H9 (cell line): ENCODE data around the gene TAF1L. TPM values are rescaled to one million over a fixed set of nuclear protein-coding genes. Genes with fewer than 3 reads are reported as not detected.

Experiments used
- DNase-seq: peaks from one replicate; pipeline ENCODE4 v3.0.0-alpha.2; 2017
- H2AFZ ChIP-seq: one replicate; pipeline ENCODE4 v1.6.1; 2013; ENCODE audit warnings: mild to moderate bottlenecking, low read length, control low read depth, moderate library complexity
- H2AK5ac ChIP-seq: 2 replicates; pipeline ENCODE4 v1.6.1; 2013; ENCODE audit warnings: low read length, control low read depth, mixed read lengths; ENCODE audit not compliant: insufficient read length
- H2BK120ac ChIP-seq: one replicate; pipeline ENCODE4 v1.6.1; 2013; ENCODE audit warnings: low read depth, mild to moderate bottlenecking, low read length, control low read depth, inconsistent platforms; ENCODE audit not compliant: poor library complexity, severe bottlenecking
- H2BK12ac ChIP-seq: 2 replicates; pipeline ENCODE4 v1.6.1; 2013; ENCODE audit warnings: low read length, control low read depth, mixed read lengths, low read depth; ENCODE audit not compliant: insufficient read length
- H2BK15ac ChIP-seq: 2 replicates; pipeline ENCODE4 v1.6.1; 2013; ENCODE audit warnings: low read depth, low read length, control low read depth
- H2BK20ac ChIP-seq: one replicate; pipeline ENCODE4 v1.6.1; 2013; ENCODE audit warnings: low read depth, mild to moderate bottlenecking, low read length, control low read depth, inconsistent platforms; ENCODE audit not compliant: poor library complexity, severe bottlenecking
- H2BK5ac ChIP-seq: 2 replicates; pipeline ENCODE4 v1.6.1; 2013; ENCODE audit warnings: low read length, control low read depth, mixed read lengths; ENCODE audit not compliant: insufficient read length
- H3K14ac ChIP-seq: 2 replicates; pipeline ENCODE4 v1.6.1; 2013; ENCODE audit warnings: low read length, control low read depth; ENCODE audit not compliant: insufficient read depth
- H3K18ac ChIP-seq: 2 replicates; pipeline ENCODE4 v1.6.1; 2013; ENCODE audit warnings: low read depth, mild to moderate bottlenecking, mixed read lengths, low read length, control low read depth; ENCODE audit not compliant: insufficient read length
- H3K23ac ChIP-seq: 2 replicates; pipeline ENCODE4 v1.6.1; 2013; ENCODE audit warnings: low read length, control low read depth, mixed read lengths, low read depth; ENCODE audit not compliant: insufficient read length
- H3K23me2 ChIP-seq: 2 replicates; pipeline ENCODE4 v1.6.1; 2013; ENCODE audit warnings: low read depth, mild to moderate bottlenecking, mixed read lengths, low read length, control low read depth; ENCODE audit not compliant: insufficient read length, poor library complexity, severe bottlenecking
- H3K27ac ChIP-seq: 2 replicates; pipeline ENCODE4 v1.5.1; 2013; ENCODE audit warnings: low read length, control low read depth, mixed read lengths, low read depth; ENCODE audit not compliant: insufficient read length
- H3K27me3 ChIP-seq: 2 replicates; pipeline ENCODE4 v1.6.1; 2013; ENCODE audit warnings: low read length, control low read depth, inconsistent platforms; ENCODE audit not compliant: insufficient read depth
- H3K4ac ChIP-seq: 2 replicates; pipeline ENCODE4 v1.6.1; 2013; ENCODE audit warnings: low read depth, mild to moderate bottlenecking, control low read depth, inconsistent platforms, low read length, moderate library complexity
- H3K4me1 ChIP-seq: 2 replicates; pipeline ENCODE4 v1.6.1; 2013; ENCODE audit warnings: low read length, control low read depth, inconsistent platforms; ENCODE audit not compliant: insufficient read depth
- H3K4me2 ChIP-seq: 2 replicates; pipeline ENCODE4 v1.6.1; 2013; ENCODE audit warnings: low read length, control low read depth, mixed read lengths; ENCODE audit not compliant: insufficient read length, insufficient read depth
- H3K56ac ChIP-seq: 2 replicates; pipeline ENCODE4 v1.6.1; 2013; ENCODE audit warnings: low read depth, mild to moderate bottlenecking, mixed read lengths, low read length, control low read depth; ENCODE audit not compliant: insufficient read length
- H3K79me1 ChIP-seq: 2 replicates; pipeline ENCODE4 v1.6.1; 2013; ENCODE audit warnings: low read depth, mild to moderate bottlenecking, moderate library complexity, low read length, control low read depth, inconsistent platforms; ENCODE audit not compliant: insufficient read depth, poor library complexity, severe bottlenecking
- H3K79me2 ChIP-seq: 2 replicates; pipeline ENCODE4 v1.6.1; 2013; ENCODE audit warnings: low read length, control low read depth, inconsistent platforms; ENCODE audit not compliant: insufficient read depth
- H3K9ac ChIP-seq: 2 replicates; pipeline ENCODE4 v1.6.1; 2013; ENCODE audit warnings: low read length, control low read depth, mixed read lengths; ENCODE audit not compliant: insufficient read length; ENCODE audit errors: extremely low read depth
- H3K9me3 ChIP-seq: one replicate; pipeline ENCODE4 v1.6.1; 2013; ENCODE audit warnings: low read depth, low read length, inconsistent platforms; ENCODE audit not compliant: control insufficient read depth
- H3T11ph ChIP-seq: one replicate; pipeline ENCODE4 v1.6.1; 2013; ENCODE audit warnings: mild to moderate bottlenecking, low read length, control low read depth, inconsistent platforms
- H4K20me1 ChIP-seq: one replicate; pipeline ENCODE4 v1.6.1; 2013; ENCODE audit not compliant: control insufficient read depth, insufficient read length, insufficient read depth
- H4K5ac ChIP-seq: 2 replicates; pipeline ENCODE4 v1.6.1; 2013; ENCODE audit warnings: low read depth, mild to moderate bottlenecking, mixed read lengths, low read length, control low read depth; ENCODE audit not compliant: insufficient read length
- H4K8ac ChIP-seq: replicated peaks from 2 replicates; pipeline ENCODE4 v1.6.1; 2013; ENCODE audit warnings: low read length, control low read depth, mixed read lengths, low read depth; ENCODE audit not compliant: insufficient read length
- H4K91ac ChIP-seq: 2 replicates; pipeline ENCODE4 v1.6.1; 2013; ENCODE audit warnings: low read depth, mild to moderate bottlenecking, moderate library complexity, mixed read lengths, low read length, control low read depth; ENCODE audit not compliant: insufficient read length
- H3K27ac Mint-ChIP-seq, 3 experiments: 2 replicates in 2 of 3; 3 replicates in 1 of 3; pipeline ENCODE4 v1.8.0; 2020 to 2021; ENCODE audit warnings: mixed read lengths in 3 of 3, mild to moderate bottlenecking in 1 of 3, moderate library complexity in 1 of 3
- H3K27me3 Mint-ChIP-seq: 2 replicates; pipeline ENCODE4 v1.8.0; 2021; ENCODE audit warnings: low read depth, mild to moderate bottlenecking, moderate library complexity, mixed read lengths
- H3K36me3 Mint-ChIP-seq, 3 experiments: 2 replicates in 2 of 3; 3 replicates in 1 of 3; pipeline ENCODE4 v1.8.0; 2020 to 2021; ENCODE audit warnings: low read depth in 3 of 3, mixed read lengths in 3 of 3; ENCODE audit not compliant: insufficient read depth in 1 of 3
- H3K4me1 Mint-ChIP-seq, 2 experiments: 2 replicates each; pipeline ENCODE4 v1.8.0; 2020; ENCODE audit warnings: mixed read lengths in 2 of 2
- H3K4me3 Mint-ChIP-seq, 2 experiments: 2 replicates in 1 of 2; 3 replicates in 1 of 2; pipeline ENCODE4 v1.8.0; 2020 to 2021; ENCODE audit warnings: mild to moderate bottlenecking in 2 of 2, mixed read lengths in 2 of 2, moderate library complexity in 1 of 2
- H3K9me3 Mint-ChIP-seq, 2 experiments: 2 replicates in 1 of 2; 3 replicates in 1 of 2; pipeline ENCODE4 v1.8.0; 2020; ENCODE audit warnings: mild to moderate bottlenecking in 2 of 2, mixed read lengths in 2 of 2, moderate library complexity in 1 of 2
- CTCF ChIP-seq: fragments of 200-600 bp; sonication (generic); conservative IDR thresholded peaks from 3 replicates; pipeline ENCODE4 v1.8.0; 2021; ENCODE audit warnings: antibody characterized with exemption, mild to moderate bottlenecking
- WGBS: extraction: QIAGEN DNeasy Blood & Tissue Kit; methylation state at CpG from one replicate; pipeline ENCODE4 v1.1.7; 2013; ENCODE audit warnings: missing lambda C conversion rate, low lambda C conversion rate, mixed read lengths; ENCODE audit not compliant: insufficient read length; ENCODE audit errors: extremely low coverage; 5-methylcytosine and 5-hydroxymethylcytosine counted together
- total RNA-seq: library from RNA; stranded (reverse); gene quantifications from 2 replicates; pipeline ENCODE4 v1.2.1, GENCODE V29; 2021

The TAF1L gene
- total RNA-seq, 1 experiment from 2014 or later = not detected

DNA sequence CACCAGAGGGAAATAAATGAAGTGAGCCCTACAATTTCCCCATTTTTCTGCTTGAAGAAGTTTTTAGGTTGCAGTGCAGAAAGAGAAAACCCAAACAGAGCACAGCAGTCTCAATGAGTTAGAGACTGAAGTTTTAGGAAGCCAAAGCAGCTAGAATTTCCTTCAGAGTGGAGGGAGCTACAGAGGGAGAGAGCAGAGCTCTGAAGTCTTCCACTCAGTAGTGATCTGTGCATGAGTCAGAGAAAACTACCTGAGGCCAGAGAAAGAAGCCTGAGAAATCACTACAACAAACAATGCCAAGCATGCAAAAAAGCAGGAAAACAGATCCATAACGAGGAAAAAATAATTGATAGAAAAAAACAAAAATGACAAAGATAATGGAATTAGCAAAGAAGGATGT is 44.6 kb downstream of the TAF1L start:
- no peaks in the 10 kb centered on the region for H3K4me1 Mint-ChIP-seq
- WGBS = no CpG with 5 or more reads among the region's 1 CpG

More for the DNA sequence above, 44.6 kb downstream of the TAF1L start:
- Histone ChIP-seq H2BK15ac (no peak overlapping the region), H4K20me1 (no peaks in the 10 kb centered on the region), H2AK5ac (no peak overlapping the region), H4K5ac (no peak overlapping the region), H2BK5ac (no peak overlapping the region), H3K18ac (no peak overlapping the region), H3K23me2 (no peaks in the 10 kb centered on the region), H3K4me1 (no peaks in the 10 kb centered on the region), H3K79me2 (no peaks in the 10 kb centered on the region), H3K14ac (no peak overlapping the region), H3T11ph (no peak overlapping the region), H2AFZ (no peak overlapping the region), H2BK12ac (no peak overlapping the region), H3K9me3 (no peaks in the 10 kb centered on the region), H3K56ac (no peak overlapping the region), H3K9ac (no peak overlapping the region), H3K79me1 (no peaks in the 10 kb centered on the region), H3K4me2 (no peak overlapping the region), H3K4ac (no peak overlapping the region), H2BK120ac (no peak overlapping the region), H3K27me3 (no peaks in the 10 kb centered on the region), H3K27ac (no peak overlapping the region), H4K91ac (no peak overlapping the region), H2BK20ac (no peak overlapping the region), H3K23ac (no peak overlapping the region), H4K8ac (no peak overlapping the region)
- Mint-ChIP-seq H3K36me3 (no peaks in the 10 kb centered on the region), H3K27ac (no peak overlapping the region), H3K9me3 (peaks cover 1 to 10% of the 10 kb centered on the region in 2 experiments; a peak in 3 of 5 replicates), H3K27me3 (peaks cover under 1% of the 10 kb centered on the region), H3K4me3 (no peak overlapping the region)
- no peak for TF ChIP-seq CTCF
- DNase-seq = no peak
